NCI-H69 (cell line): ENCODE results near the gene PTP4A2.

Experiments
- DNase-seq: peaks from one replicate; lab custom pipeline; 2025; lab: John Stamatoyannopoulos, UW

Gene PTP4A2

DNA sequence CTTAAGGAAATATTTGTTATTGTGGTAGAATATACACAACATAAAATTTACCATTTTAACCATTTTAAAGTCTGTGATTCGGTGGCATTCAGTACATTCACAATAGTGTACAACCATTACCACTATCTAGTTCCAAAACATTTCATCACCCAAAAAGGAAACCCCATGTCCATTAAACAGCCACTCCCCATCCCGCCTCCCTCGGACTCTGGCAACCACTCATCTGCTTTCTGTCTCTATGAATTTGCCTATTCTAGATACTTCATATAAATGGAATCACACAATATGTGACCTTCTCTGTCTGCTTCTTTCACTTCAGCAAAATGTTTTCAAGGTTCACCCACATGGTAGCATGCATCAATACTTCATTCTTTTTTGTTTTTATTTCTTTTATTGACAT is 51.3 kb downstream of the PTP4A2 start:
- DNase-seq, result no peak

DNA sequence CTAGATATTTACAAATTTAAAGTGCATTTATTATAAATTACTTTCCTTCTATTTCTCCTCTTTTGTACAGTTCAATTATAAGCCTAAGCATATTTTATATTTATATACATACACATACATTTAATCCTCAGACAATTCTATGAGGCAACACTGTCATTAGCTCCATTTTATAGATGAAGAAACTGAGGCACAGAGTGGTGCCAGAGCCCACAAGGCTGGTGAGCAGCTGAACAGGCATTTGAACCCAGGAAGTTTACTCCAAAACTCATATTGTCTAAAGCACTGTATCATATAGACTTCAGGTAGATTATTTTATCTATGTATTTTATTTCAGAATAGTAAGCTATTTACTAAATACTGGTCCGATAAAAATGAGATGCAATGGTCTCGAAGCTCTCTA is 52.3 kb downstream of the PTP4A2 start:
- DNase-seq, result no peak

DNA sequence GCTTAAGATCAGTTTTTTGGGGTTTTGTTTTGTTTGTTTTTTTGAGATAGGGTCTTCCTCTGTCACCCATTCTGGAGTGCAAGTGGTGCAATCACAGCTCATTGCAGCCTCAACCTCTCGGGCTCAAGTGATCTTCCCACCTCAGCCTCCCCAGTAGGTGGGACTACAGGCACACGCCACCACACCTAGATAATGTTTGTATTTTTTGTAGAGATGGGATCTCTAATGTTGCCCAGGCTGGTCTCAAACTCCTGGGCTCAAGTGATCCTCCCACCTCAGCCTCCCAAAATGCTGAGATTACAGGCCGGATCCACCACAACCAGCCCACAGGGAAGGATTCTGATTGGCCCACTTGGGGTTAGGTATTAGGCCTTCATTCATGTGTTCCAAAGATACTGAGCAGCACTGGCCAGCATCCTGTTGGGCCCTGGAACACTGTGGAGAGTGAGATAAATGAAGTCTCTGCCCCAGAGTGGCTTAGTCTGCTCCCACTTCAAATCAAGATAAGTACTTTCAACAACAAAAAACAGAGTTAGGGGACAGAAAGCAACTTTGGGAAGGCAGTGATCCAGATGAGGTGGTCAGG is 54.7 kb downstream of the PTP4A2 start:
- DNase-seq, result no peak

DNA sequence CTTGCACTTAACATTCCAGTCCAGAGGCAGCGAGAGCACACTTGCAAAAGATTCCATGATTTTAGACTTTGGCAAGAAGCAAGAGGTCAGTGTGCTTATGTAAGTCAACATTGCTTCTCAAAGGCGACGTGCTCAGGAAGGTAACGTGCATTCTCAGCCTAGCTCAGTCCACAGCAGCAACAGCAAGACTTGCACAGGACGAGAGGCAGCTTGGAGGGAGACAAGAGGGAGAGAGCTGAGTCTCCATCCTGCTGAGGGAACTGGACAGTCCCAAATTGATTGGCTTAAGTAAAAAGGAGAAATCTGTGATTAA is 56.5 kb downstream of the PTP4A2 start:
- DNase-seq, result no peak

DNA sequence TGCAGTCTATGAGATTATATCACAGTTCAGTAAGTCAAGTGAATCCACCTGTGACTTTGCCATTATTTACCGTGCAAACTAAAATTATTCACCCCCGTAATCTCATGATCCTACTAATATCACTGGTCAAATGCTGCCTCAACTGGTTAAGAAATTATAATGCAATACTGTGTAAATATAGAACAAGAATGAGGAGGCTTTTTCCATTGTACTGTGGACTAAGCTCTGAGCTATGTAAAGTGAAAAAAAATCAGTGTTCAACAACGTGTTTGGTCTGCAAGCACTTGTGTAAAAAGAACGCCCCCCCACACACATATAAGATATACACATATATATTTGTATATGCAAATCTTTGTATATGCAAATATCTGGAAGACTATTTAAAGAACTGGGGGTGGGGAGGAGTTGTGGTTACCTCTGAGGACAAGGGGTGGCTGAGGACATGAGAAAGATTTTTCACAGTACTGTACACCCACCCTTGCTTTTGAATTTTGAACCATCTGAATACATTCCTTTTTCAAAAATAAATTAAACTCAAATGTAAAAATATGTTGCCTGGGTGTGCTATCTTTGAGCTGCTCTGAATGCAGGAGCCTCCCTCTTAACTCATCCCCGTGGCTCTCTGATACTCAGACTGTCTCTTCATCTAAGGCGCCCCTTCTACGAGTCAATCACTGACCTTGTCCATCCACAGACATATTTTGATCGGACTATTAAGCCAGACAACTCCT is 57.0 kb downstream of the PTP4A2 start:
- peak; percentile 15 for DNase-seq

GRCh38 chr1:31879981-31880608 is 58.1 kb downstream of the PTP4A2 start:
- no peak for DNase-seq

DNA sequence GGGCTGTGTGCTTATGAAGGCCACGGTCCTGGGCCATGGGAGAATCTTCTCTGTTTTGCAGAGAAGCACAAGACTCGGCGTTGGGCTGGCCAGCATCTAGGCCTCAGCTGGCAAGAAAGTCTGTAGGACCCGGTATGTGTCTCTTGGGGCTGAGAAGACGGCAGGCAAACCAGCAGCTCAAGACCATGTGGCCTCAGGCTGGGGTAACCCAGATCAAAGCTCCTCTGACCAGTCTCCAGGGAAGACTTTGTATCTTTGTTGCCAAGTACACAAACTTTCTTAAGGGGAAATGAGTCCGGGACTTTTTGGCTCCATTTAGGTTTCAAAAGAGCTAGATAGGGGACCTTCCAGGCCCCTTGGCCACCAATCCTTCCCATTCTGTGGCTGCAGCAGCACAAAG is 60.1 kb downstream of the PTP4A2 start:
- DNase-seq, result no peak

- DNase-seq, result no peak
These were observed 60.6 kb downstream of the PTP4A2 start for GRCh38 chr1:31877544-31877943.

DNA sequence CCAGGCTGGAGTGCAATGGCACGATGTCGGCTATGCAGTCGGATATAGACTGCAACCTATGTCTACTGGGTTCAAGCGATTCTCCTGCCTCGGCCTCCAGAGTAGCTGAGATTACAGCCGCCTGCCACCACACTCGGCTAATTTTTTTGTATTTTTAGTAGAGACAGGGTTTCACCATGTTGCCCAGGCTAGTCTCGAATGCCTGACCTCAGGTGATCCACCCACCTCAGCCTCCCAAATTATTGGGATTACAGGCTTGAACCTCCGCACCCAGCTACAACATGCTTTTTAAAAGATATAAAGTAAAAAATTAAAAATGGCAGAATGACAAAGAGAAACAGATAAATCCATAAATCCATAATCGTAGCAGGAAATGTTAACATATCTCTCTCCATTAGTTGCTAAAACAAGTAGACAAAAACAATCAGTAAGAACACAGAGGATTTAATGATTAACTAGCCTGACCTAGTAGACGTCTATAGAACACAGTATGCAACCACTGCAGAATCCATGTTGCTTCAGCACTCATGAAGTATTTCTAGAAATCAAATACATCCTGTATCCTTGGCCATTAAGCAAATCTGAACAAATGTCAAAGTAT is 62.4 kb downstream of the PTP4A2 start:
- DNase-seq, result no peak

GRCh38 chr1:31874942-31875341 is 63.2 kb downstream of the PTP4A2 start:
- DNase-seq, result no peak

- DNase-seq, result peak; percentile 1
These were observed 65.2 kb downstream of the PTP4A2 start for GRCh38 chr1:31872658-31873636.

DNA sequence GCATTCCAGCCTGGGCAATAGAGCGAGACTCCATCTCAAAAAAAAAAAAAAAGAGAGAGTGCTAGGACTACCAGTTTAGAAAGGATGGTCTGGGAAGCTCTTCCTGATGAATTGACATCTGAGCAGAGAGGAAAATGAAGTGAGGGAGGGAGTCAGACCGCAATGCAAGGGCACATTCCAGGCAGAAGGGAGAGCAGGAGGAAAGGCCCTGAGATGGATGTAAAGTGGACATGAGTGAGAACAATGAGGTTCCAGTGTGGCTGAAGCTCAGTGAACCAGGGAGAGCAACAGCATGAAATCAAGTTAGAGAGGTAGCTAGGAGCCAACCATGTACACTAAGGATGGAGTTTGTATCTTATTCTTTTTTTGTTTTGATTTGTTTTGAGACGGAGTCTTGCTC is 66.5 kb downstream of the PTP4A2 start:
- DNase-seq, result no peak

DNA sequence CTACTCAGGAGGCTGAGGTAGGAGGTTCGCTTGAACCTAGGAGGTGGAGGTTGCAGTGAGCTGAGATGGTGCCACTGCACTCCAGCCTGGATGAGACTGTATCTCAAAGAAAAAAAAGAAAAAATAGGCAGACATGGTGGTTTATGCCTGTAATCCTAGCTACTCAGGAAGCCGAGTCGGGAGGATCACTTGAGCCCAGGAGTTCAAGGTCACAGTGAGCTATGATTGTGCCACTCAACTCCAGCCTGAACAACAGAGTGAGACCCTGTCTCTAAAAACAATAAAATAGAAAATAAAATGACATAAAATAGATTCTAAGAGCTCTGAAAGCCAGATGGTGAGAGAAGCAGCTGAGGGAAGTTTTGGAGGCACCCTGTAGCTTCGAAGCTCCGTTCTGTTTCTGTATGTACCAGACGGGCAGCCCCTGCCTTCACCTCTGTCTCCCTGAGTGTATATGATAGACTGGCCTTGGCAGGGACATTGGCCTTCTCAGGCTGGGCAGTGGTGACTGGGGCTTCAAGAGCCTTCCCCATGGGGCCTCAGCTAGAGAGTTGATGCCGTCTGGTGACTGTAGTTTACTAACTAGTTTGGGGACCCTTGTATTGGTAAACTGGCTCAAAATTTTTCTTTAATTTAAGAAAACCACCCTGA is 68.0 kb downstream of the PTP4A2 start:
- no peak for DNase-seq

- no peak for DNase-seq
These were observed 68.7 kb downstream of the PTP4A2 start for GRCh38 chr1:31869449-31869848.

GRCh38 chr1:31868862-31869261 is 69.3 kb downstream of the PTP4A2 start:
- no peak for DNase-seq

DNA sequence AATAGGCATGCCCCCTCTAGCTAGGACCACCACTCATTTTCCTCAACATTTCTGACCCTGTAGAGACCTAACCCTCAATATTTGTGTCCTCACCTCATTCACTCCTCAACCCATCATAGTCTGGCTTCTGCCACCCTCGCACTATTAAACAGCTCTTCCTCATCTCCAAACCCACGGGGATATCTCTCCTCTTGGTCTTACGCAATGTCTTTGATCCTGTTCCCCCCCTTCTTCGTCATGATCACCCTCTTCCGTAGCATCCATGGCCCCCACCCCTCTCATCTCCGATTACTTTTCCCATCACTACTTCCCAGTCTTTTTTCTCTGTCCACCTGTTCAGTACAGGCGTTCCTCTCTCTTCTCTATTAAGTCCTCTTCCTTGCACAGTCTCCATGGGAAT is 70.6 kb downstream of the PTP4A2 start:
- DNase-seq, result no peak

DNA sequence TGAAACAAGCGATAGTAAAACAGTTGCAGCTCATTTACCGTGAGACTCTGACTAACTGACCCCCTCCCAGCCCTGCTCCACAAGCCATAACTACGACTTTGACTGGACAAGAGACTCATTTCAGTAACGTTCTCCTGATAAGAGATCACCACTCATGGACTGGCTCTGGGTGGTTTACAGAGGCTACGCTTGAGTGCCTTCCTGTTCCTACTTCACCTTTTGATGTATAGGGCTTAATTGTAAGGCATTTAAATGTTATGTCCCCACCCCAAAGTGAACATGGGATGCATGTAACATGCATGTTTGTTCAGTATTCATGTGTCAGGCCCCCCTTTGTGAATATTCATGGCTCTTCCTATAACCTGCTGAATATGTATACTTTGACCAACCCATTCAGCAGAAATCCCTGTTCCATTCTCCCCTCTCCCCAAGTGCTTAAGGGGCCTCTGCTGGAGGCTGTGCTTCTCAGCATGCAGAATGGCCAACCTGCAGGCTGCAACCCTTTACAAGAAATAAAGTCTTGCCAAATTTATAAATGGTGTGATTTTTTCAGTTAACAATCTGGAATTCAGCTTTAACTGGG is 71.6 kb downstream of the PTP4A2 start:
- DNase-seq, result peak; percentile 23

DNA sequence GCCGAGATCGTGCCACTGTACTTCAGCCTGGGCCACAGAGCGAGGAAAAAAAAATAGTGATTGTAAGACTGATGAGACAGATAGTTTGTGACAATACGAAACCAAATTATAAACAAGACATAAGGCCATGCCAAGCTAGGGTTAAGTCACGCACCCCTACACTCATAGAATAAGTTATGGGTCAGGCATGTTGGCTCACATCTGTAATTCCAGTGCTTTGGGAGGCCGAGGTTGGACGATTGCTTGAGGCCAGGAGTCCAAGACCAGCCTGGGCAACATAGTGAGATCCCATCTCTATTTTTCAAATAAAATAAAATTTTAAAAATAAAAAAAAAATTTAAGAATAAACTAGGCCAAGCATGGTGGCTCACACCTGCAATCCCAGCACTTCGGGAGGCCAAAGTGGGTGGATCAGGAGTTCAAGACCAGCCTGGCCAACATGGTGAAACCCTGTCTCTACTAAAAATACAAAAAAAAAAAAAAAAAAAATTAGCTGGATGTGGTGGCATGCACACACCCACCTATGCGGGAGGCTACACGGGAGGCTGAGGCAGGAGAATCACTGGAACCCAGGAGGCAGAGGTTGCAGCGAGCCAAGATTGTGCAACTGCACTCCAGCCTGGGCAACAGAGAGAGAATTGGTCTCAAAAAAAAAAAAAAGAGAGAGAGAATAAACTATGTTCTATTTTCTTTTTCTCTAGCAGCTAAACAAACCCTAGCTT is 72.3 kb downstream of the PTP4A2 start:
- no peak for DNase-seq

DNA sequence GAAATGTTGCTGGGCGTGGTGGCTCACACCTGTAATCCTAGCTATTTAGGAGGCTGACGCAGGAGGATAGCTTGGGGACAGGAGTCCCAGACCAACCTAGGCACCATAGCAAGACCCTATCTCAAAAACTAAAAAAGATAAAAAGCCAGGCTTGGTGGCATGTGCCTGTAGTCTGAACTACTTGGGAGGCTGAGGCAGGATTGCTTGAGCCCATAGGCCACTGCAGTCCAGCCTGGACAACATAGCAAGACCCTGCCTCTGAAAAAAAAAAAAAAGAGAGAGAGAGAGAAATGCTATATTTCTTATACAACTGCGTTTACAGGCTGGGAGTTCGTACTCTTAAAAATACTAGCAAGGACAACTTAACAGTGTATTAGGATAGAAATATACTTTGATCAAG is 76.1 kb downstream of the PTP4A2 start:
- DNase-seq, result no peak

GRCh38 chr1:31861346-31861745 is 76.8 kb downstream of the PTP4A2 start:
- no peak for DNase-seq

GRCh38 chr1:31860581-31860980 is 77.6 kb downstream of the PTP4A2 start:
- DNase-seq, result no peak
